Measurements from ENCODE around the gene EML2. TPM values are rescaled to one million over a fixed set of nuclear protein-coding genes. Genes with fewer than 3 reads are reported as not detected.

The EML2 gene
- total RNA-seq, 1 experiment from 2014 or later = 32.7 TPM

GRCh38 chr19:45577111-45577905 lies 61.9 kb downstream of the EML2 start:
- no peaks in the 10 kb centered on the region for H3K27me3 ChIP-seq (ENCODE audit: control insufficient read depth, insufficient read depth, low read length)
- ChIA-PET CTCF (interaction anchor here (0.6 kb wide), 1 partner anchor 53 kb away, joined by 6 read pairs; no protein-coding TSS in a partner anchor), POLR2A (no interaction called here)
- H3K4me3 ChIP-seq (ENCODE audit: low read depth in 2 of 2, low read length in 2 of 2) = no peak overlapping the region
- ATAC-seq = peak; percentile 83
- peak overlapping the region; percentile 57; the same call in 1 of the 2 replicates for H3K27ac ChIP-seq (ENCODE audit: low read length)
- H3K4me1 ChIP-seq (ENCODE audit: control insufficient read depth, insufficient read depth, low read length) = peaks cover 20% of the 10 kb centered on the region
- in situ Hi-C loops (cut with HindIII; ENCODE audit: low pct_unique_long_range_greater_than_20kb, low sequenced_read_pairs) = no loop called here
- intact Hi-C loops (cut with micrococcal nuclease; ENCODE audit: unreplicated experiment) = no loop called here
- no TSS peak for BruUV-seq (replicated peaks)
- TF ChIP-seq CTCF (IDR thresholded peaks at IDR 0.05) = no peak
- TF ChIP-seq TCF7L2 (IDR thresholded peaks at IDR 0.05; ENCODE audit: low read depth, low read length) = no peak
- TF ChIP-seq REST (IDR thresholded peaks at IDR 0.05; ENCODE audit: insufficient read depth in 1 of 2, low read depth in 2 of 2, low read length in 1 of 2) = no peak
- TF ChIP-seq POLR2AphosphoS5 (IDR thresholded peaks at IDR 0.05; ENCODE audit: low read depth, low read length) = no peak
- no peak for DNase-seq (ENCODE audit: low read depth, low spot score)
- no peaks in the 10 kb centered on the region for H3K9me3 ChIP-seq (ENCODE audit: control insufficient read depth, insufficient read depth, low read depth, low read length)
- H3K36me3 ChIP-seq (ENCODE audit: control insufficient read depth, insufficient read depth, low read length) = no peaks in the 10 kb centered on the region

- POLR2A ChIA-PET = no interaction called here
- DNase-seq (ENCODE audit: low read depth, low spot score) (no peak), ATAC-seq (no peak)
- H3K27ac ChIP-seq (ENCODE audit: low read length) = peak overlapping the region; percentile 57; the same call in 1 of the 2 replicates
- H3K27me3 ChIP-seq (ENCODE audit: control insufficient read depth, insufficient read depth, low read length) = no peaks in the 10 kb centered on the region
- H3K4me1 ChIP-seq (ENCODE audit: control insufficient read depth, insufficient read depth, low read length) = peaks cover 20% of the 10 kb centered on the region
- in situ Hi-C loops (cut with HindIII; ENCODE audit: low pct_unique_long_range_greater_than_20kb, low sequenced_read_pairs) = no loop called here
- TF ChIP-seq POLR2AphosphoS5 (IDR thresholded peaks at IDR 0.05; ENCODE audit: low read depth, low read length) (no peak), CTCF (IDR thresholded peaks at IDR 0.05) (no peak), TCF7L2 (IDR thresholded peaks at IDR 0.05; ENCODE audit: low read depth, low read length) (no peak), SIN3A (IDR thresholded peaks at IDR 0.05; ENCODE audit: borderline replicate concordance, insufficient read depth, low read depth, low read length) (no peak), REST (IDR thresholded peaks at IDR 0.05; ENCODE audit: insufficient read depth in 1 of 2, low read depth in 2 of 2, low read length in 1 of 2) (no peak)
- H3K36me3 ChIP-seq (ENCODE audit: control insufficient read depth, insufficient read depth, low read length) = no peaks in the 10 kb centered on the region
- no TSS peak for BruUV-seq (replicated peaks)
- no peaks in the 10 kb centered on the region for H3K9me3 ChIP-seq (ENCODE audit: control insufficient read depth, insufficient read depth, low read depth, low read length)
- intact Hi-C loops (cut with micrococcal nuclease; ENCODE audit: unreplicated experiment) = no loop called here
- H3K4me3 ChIP-seq (ENCODE audit: low read depth in 2 of 2, low read length in 2 of 2) = no peak overlapping the region
- CTCF ChIA-PET = no interaction called here
Measured at GRCh38 chr19:45576682-45577081, 62.5 kb downstream of the EML2 start.

Data from Panc1 (cell line).